Measurements from ENCODE around the gene AATK. TPM values are rescaled to one million over a fixed set of nuclear protein-coding genes. Genes with fewer than 3 reads are reported as not detected.

The AATK gene
- total and polyA plus RNA-seq, 2 of the 13 experiments (the other 11 are each of a cell fraction or from before 2014, with no cell fraction given) = 2.9 to 8.4 TPM

DNA sequence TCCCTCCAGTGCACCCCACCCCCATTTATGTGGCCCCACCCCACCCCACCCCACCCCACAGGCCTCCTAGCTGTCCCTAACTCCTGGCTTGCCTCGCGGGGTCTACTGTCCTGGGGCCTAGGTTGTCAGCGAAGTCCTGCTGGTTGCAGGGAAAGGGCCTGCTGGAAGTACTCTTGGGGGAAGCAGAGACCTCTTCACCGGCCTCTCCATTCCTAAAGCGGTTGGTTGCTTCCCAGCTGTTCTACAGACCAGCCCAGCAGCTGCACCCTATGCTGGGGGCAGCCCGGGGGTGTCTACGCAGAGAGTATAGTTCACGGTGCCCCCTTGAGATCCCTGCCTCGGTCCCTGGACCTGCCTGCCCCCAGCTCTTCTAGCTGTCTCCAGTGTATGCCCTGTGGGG lies 74.9 kb downstream of the AATK start (continued):
- TF ChIP-seq, protein P1, sequence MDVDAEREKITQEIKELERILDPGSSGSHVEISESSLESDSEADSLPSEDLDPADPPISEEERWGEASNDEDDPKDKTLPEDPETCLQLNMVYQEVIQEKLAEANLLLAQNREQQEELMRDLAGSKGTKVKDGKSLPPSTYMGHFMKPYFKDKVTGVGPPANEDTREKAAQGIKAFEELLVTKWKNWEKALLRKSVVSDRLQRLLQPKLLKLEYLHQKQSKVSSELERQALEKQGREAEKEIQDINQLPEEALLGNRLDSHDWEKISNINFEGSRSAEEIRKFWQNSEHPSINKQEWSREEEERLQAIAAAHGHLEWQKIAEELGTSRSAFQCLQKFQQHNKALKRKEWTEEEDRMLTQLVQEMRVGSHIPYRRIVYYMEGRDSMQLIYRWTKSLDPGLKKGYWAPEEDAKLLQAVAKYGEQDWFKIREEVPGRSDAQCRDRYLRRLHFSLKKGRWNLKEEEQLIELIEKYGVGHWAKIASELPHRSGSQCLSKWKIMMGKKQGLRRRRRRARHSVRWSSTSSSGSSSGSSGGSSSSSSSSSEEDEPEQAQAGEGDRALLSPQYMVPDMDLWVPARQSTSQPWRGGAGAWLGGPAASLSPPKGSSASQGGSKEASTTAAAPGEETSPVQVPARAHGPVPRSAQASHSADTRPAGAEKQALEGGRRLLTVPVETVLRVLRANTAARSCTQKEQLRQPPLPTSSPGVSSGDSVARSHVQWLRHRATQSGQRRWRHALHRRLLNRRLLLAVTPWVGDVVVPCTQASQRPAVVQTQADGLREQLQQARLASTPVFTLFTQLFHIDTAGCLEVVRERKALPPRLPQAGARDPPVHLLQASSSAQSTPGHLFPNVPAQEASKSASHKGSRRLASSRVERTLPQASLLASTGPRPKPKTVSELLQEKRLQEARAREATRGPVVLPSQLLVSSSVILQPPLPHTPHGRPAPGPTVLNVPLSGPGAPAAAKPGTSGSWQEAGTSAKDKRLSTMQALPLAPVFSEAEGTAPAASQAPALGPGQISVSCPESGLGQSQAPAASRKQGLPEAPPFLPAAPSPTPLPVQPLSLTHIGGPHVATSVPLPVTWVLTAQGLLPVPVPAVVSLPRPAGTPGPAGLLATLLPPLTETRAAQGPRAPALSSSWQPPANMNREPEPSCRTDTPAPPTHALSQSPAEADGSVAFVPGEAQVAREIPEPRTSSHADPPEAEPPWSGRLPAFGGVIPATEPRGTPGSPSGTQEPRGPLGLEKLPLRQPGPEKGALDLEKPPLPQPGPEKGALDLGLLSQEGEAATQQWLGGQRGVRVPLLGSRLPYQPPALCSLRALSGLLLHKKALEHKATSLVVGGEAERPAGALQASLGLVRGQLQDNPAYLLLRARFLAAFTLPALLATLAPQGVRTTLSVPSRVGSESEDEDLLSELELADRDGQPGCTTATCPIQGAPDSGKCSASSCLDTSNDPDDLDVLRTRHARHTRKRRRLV (CRISPR knock-in tag; IDR thresholded peaks at IDR 0.05) = no peak
- TF ChIP-seq NFIC (IDR thresholded peaks at IDR 0.05; ENCODE audit: low read length) (no peak), TCF7L2 (IDR thresholded peaks at IDR 0.05; ENCODE audit: low read depth, low read length) (no peak)
- TF ChIP-seq, protein P2, sequence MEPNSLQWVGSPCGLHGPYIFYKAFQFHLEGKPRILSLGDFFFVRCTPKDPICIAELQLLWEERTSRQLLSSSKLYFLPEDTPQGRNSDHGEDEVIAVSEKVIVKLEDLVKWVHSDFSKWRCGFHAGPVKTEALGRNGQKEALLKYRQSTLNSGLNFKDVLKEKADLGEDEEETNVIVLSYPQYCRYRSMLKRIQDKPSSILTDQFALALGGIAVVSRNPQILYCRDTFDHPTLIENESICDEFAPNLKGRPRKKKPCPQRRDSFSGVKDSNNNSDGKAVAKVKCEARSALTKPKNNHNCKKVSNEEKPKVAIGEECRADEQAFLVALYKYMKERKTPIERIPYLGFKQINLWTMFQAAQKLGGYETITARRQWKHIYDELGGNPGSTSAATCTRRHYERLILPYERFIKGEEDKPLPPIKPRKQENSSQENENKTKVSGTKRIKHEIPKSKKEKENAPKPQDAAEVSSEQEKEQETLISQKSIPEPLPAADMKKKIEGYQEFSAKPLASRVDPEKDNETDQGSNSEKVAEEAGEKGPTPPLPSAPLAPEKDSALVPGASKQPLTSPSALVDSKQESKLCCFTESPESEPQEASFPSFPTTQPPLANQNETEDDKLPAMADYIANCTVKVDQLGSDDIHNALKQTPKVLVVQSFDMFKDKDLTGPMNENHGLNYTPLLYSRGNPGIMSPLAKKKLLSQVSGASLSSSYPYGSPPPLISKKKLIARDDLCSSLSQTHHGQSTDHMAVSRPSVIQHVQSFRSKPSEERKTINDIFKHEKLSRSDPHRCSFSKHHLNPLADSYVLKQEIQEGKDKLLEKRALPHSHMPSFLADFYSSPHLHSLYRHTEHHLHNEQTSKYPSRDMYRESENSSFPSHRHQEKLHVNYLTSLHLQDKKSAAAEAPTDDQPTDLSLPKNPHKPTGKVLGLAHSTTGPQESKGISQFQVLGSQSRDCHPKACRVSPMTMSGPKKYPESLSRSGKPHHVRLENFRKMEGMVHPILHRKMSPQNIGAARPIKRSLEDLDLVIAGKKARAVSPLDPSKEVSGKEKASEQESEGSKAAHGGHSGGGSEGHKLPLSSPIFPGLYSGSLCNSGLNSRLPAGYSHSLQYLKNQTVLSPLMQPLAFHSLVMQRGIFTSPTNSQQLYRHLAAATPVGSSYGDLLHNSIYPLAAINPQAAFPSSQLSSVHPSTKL (CRISPR knock-in tag; IDR thresholded peaks at IDR 0.05) = no peak

Measured in HepG2 (cell line).